GM18909 (cell line): ENCODE measurements around the gene CD1B.
A peak's percentile ranks its signal among the peaks of the same experiment; 100 is the strongest.
"Not testable (repeated sequence)": the region's sequence is repeated elsewhere in the genome, so short reads cannot be mapped to it uniquely, and the experiment has no call there.

ENCODE experiments used
- ATAC-seq: cut with Tn5 transposase; IDR thresholded peaks from one replicate; pipeline ENCODE4 v1.9.1; 2021; ENCODE audit warnings: mild to moderate bottlenecking; ENCODE audit not compliant: unreplicated experiment, poor library complexity

CD1B gene

DNA sequence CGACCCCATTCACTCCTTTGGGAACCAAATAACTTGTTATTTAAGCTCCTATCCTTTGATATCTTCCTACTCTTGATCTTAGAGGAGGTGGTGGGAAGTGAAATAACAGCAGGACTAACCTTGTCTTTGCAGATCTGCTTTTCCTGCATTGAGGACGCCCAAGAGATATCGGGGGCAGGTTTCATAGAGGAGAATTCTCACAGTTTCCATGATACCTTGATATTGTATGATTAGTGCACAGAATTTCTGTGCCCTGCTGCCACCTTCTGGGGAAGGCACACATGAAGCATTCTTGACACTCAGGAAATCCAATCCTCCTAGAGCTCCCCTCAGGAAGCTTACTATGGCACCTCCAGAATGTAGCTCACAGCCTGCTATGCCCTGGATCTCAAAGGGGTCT, 1.6 kb downstream of the CD1B start:
- no peak for ATAC-seq

DNA sequence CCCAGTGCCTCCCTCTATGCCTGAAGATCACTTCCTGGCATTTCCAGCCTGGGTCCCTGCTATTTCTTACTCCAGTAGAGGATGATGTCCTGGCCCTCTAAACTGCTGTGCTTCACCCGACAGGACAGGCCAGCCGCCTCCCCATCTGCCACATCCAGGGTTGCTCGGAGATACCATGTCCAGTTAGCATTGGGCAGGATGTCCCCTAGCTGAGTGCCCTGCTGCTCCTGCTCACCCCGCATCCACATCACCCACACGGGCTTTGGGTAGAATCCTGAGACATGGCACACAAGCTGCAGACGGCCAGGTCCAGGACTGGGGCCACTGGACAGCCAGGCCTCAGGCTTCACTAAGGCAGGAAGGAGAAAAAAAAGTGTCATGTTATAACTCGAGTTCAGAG, 2.0 kb downstream of the CD1B start:
- no peak for ATAC-seq

DNA sequence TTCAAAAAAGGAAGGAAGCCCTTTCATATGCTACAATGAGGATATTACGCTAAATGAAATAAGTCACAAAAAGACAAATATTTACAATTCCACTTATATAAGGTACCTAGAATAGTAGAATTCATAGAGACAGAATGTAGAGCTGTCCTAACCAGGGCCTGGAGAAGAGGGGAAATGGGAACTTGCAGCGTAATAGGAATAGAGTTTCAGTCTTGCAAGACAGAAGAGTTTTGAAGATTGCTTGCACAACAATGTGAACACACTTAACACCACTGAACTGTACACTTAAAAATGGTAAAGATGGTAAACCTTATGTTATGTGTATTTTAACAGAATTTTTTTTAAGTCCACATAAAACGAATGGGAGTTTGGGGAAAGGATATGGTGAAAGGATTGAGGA, 2.9 kb downstream of the CD1B start:
- ATAC-seq = no peak

DNA sequence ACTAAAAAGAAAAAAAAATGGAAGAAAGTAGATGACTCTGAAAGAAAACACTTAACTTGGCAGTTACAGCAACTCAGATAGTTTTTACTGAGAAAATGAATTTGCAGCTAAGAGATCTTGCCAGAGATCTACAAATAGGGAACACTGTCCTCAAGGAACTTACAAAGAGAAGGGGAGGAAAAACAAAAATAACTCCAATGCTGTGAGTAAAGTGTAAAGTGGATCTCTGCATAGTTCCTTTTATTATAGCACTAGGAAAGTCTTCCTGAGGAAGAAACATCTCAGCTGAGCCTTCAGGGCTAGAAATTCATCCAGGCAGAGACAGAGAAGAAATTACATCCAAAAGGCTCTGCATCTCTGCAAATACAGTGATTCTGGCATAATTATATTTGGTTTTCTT, 3.9 kb downstream of the CD1B start:
- no peak for ATAC-seq

DNA sequence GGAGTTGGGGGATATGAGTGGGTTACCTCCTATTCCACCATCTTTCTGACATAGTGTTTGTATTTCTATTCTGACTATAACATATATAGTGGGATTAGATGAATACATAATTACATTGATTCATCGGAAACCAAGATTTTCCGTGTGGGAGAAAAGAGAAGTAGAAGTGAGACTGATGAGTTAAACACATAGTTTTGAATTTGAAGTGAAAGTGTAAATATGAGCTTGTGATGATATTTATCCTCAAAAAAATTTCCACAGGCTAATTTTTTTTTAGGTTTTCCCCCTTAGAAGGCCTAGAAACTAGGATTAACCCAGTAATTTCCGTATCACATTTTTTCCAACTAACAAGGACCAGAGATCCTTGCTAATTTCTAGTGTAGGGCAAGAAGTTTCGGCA, 6.9 kb downstream of the CD1B start:
- ATAC-seq = no peak

DNA sequence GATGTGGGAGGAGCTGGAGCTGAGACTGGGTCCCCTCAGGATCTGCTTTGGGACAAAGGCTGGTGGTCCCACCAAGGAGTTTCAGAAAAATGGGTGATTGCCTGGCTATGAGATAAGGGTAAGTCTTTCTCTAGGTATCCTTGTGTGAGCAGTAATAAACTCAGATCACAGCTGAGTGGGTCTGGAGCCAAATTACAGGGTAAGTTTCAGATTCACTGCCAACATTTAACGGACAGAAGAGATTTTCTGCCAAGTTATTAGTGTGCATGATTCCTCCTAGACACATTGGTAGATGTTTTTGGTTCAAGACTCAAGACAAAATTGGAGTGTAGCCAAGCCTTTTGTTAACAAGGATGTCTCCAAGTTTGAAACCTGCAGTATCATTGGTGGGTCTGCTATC, 7.5 kb downstream of the CD1B start:
- ATAC-seq = no peak

DNA sequence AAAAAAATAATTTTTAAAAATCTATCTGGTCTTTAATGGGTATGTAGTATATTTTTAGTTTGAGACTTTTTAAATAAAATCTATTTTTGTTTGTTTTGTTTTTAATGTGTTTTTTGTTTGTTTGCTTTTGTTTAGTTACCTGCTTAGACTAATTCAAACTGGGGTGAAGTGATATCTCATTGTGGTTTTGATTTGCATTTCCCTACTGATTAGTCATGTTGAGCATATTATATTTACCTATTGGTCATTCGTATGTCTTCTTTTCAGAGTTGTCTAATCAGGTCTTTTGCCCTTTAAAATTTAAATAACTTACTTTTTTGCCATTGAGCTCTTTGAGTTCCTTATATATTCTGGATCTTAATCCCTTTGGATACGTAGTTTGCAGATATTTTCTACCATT, 20.3 kb downstream of the CD1B start:
- no peak for ATAC-seq

DNA sequence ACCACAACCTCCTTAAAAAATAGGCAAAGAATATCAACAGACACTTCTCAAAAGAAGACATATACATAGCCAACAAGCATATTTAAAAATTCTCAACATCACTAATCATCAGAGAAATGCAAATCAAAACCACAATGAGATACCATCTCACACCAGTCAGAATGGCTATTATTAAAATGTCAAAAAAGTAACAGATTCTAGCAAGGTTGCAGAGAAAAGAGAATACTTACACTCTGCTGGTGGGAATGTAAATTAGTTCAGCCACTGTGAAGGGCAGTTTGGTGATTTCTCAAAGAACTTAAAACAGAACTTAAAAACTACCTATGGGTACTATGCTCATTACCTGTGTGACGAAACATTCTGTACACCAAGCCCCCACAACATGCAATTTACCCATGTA, 20.7 kb downstream of the CD1B start:
- ATAC-seq = no peak

DNA sequence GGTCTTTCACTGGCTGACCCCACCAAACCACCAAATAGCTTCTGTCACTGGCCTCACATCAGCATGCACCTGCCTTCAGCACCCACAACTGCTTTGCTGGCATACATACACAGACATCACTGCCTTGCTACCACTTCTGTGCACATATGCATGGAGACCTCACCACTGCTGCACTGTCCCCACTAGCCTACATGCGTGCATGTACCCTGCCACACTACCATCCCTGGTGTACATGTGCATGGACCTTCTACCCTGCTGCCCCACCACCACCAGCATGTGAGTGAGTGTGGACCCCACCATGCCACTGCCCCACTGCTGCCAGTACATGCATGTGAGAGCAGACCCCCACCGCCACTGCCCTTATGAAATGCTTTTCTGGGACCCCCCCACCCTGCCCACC, 35.5 kb downstream of the CD1B start:
- no peak for ATAC-seq

DNA sequence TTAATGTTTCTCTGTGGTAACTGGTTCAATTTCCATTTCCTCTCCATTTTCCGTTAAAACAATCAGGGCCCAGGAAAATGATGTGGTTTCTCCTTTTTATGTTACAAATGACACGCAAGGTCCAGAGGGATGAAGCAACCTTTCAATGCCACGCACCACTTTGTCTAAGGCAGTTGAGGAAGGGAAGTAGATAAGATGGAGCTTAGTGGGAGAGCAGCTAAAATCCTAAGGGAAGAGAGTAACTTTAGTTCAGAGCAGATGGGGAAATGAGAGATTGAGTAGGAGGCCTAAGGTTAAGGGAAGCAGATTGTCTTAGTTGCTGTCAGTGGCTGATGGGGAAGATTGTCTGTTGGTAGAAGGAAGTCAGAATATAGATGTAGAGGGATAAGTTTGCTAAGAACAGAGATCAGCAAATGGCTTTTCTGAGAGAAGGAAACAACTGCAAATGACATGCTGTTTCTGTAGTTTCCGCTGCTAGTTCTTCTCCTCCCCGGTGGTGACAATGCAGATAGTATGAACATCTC, 40.9 kb downstream of the CD1B start:
- ATAC-seq = no peak

DNA sequence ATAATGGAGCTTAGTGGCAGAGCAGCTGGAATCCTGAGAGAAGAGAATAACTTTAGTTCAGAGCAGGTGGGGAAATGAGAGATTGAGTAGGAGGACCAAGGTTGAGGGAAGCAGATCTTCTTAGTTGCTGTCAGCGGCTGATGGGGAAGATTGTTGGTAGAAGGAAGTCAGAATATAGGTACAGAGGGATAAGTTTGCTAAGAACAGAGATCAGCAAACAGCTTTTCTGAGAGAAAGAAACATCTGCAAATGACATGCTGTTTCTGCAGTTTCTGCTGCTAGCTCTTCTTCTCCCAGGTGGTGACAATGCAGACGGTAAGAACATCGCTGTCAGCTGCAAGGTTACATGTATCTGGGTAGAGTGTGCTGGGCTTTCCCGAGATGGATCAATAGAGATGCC, 41.5 kb downstream of the CD1B start, which contains the start of gene CD1C:
Gene CD1C, plus strand, starts transcription at position 113 of the 400 bp plus-strand sequence. Its CDS starts 142 bp downstream, at position 255.
- no peak for ATAC-seq

DNA sequence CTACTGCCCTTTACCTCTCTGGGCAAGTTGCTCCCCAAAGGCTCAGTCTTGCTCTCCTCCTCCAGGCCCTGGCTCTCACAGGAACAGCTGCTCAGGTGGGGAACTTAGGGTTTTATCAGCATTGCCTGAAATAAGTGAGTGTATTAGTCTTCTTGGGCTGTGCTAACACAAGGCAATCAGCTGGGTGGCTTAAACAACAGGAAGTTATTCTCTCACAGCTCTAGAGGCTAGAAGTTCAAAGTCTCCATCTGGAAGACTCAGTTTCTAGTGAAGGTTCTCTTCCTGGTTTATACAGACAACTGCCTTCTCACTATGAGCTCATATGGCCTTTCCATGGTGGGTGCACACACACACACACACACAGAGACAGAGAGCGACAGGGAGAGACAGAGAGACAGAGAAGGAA, 44.4 kb downstream of the CD1B start:
- no peak for ATAC-seq

DNA sequence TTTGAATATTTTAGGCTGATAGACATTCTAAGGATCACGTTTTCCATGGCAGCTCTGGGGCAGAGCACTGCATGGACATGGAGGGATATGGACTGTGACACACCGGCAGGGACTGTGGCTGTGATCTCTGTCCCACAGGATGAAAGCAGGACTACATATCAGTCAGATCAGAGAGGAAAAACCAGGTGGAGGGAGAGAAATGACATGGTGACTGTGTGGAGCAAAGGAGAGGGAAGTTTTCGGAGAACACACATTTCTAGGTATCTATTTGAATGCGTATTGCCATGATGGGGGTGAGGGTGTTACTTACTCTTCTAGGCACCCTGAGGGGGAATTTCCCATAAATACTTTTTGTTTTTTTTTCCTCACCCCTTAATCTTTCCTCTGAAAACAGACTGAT, 44.8 kb downstream of the CD1B start:
- no peak for ATAC-seq

DNA sequence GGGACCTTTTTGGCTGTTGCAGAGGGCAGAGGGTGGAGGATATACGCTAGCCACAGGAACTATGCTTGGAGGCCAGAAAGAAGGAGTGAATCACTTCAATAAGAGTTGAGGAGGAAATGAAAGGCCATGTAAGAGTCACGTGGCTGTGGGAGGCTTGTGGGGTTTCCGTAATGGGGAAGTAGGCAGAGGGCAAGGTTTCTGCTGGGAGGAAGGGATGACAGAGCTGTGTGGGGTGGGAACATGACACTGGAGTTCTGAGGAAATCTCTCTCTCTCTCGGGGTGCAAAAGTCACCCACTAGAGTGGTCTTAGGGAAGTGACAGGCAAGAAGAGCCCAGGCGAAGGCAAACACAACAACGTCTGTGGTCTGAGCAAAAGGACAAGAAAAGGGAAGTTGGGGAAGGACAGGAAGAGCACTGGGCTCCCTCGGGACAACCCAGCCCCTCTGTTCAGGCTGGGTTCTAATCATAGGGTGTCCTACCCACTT, 45.5 kb downstream of the CD1B start:
- peak; percentile 78 for ATAC-seq

DNA sequence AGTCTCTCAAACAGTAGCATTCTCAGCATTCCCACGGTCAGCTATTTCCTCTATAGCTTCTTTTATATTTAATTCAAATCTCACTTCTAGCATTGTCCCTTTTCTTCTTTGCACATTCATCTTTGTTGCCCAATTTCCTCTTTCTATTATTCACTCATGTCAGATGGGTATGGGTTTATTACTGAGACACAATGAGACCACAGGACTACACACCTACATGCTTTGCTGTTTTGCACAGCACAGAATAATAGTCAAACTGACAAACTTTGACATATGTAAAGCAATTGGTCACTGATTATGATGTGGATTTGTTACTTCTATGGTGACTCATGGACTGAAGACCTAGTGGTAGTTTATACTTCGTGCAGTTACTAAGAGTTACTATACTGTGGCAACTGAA, 47.4 kb downstream of the CD1B start:
- peak; percentile 53 for ATAC-seq

DNA sequence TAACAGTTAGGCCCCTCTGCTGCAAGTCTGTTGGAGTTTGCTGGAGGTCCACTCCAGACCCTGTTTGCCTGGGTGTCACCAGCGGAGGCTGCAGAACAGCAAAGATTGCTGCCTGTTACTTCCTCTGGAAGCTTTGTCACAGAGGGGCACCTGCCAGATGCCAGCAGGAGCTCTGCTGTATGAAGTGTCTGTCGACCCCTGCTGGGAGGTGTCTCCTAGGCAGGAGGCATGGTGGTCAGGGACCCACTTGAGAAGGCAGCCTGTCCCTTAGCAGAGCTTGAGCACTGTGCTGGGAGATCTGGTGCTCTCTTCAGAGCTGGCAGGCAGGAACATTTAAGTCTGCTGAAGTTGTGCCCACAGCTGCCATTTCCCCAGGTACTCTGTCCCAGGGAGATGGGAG, 48.9 kb downstream of the CD1B start:
- not testable (repeated sequence) for ATAC-seq
